Activated effector memory CD4-positive, alpha-beta T cell treated with anti-CD3 and anti-CD28 coated beads, Interleukin-2, amount 50 U/mL, for 16 hours (primary cell): ENCODE data around the gene ARHGEF7.

Experiments
- DNase-seq: peaks from one replicate; pipeline ENCODE4 v3.0.0-alpha.2; 2020

The ARHGEF7 gene

DNA sequence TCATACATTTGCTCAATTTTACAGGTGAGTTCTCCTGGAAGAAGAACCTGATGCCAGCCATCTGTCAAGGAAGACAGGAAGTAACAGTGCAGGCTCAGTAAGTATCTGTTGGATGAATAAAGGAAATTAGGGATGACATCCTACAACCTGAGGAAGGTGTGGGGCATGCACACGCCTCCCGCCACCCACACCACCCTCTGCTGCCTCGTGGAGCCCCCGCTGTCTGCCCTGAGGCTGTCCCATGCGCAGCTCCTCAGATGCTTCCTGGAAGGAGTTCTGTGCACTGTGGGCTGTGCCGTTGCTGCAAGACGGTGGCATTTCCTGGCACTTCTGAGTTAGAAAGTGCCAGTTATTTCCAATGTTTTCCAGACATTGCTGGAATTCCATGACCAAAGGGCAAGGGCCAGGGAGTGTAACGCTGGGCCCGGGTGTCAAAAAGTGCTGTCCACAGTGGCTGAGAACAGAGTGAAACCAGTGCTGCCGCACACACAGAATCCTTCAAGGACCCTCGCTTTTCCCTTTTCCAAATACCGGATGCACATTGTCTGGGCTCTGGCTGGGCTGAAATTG lies 201.1 kb downstream of the ARHGEF7 start:
- no peak for DNase-seq

DNA sequence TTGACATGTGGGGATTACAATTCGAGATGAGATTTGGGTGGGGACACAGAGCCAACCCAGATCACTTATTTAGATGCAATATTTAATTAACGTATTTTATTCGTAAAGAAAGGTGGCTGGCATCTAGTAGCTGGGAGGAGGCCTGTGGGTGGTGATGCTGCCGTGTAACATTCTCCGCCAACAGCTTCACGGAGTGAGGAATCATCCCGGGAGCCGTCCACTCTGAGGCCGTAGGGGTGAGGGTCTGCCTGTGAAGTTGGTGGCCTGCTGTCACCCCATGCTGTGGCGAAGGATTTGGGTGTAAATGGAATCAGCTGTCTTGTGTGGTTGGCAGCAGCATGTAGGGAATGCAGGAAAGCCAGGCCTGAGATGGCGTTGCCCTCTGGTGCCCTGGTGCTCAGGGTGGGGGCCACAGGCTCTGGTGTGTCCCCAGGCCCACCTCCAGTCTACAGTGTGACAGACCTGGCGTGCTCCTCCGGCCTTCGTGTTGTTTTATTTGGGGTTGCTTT lies 202.0 kb downstream of the ARHGEF7 start:
- peak; percentile 47 for DNase-seq

DNA sequence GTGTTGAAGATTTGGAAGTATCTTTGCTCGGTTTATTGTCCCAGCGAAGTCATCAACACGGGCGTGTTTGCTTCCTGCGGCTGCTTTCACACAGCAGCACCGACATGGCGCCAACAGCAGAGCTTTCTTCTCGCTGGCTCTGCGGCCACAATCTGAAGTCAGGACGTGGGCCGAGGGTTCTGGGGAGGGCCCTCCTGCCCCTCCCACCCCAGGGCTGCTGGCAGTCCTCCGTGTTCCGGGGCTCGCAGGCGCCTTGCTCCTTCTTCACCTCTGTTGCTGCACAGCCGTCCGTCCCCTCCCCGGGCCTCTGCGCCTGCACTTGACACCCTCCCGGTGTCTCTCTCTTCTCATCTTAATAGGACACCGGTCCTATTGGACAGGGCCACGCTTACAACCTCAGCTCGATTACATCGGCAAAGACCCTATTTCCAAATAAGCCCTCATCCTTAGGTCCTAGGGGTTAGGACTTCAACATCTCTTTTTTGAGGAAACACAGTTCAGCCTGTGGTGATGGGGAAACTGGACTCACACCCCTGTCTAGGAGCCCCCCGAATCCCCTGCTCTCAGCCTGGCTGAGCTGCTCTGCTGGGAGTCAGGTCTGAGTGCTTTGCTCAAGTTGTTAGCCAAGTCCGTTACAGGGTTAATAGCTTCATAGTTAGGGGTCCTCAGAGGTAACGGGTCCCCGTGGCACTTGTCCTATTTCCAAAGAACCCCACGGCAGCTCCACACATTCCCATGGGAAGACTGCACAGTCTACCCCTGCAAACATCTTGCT lies 202.6 kb downstream of the ARHGEF7 start:
- peak; percentile 57 for DNase-seq

DNA sequence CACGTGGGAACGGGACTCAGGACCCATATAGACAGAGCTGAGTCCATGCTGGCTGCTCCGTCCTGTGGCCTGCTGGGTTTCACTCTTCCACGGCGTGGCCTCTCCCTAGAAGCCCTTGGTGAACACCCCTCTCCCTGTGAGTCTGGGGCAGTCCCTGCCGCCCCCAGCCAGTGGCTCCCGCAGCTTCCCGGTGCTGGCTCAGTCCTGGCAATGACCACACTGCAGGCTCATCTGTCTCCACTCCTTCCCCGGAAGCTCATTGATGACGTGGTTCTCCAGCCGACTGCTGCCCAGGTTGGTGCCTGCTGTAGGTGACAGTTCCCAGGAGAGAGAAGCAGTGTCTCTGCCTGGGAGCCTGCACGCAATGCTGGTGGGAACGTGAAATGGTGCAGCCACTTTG lies 203.3 kb downstream of the ARHGEF7 start:
- no peak for DNase-seq

DNA sequence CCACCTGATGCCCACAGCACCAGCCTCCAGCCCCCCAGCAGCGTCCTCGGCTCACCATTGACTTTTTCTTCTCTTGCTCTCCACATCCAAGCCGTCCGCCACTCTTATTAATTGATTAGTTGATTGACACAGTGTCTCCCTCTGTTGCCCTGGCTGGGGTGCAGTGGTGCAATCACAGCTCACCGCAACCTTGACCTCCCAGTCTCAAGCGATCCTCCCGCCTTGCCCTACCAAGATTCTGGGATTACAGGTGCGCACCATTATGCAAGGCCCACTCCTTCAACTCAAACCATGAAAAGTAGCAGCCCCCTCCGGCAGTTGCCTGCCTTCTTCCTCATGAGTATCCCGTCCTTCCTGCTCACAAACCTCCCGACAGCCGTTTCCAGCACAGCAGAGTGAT lies 204.4 kb downstream of the ARHGEF7 start:
- no peak for DNase-seq

DNA sequence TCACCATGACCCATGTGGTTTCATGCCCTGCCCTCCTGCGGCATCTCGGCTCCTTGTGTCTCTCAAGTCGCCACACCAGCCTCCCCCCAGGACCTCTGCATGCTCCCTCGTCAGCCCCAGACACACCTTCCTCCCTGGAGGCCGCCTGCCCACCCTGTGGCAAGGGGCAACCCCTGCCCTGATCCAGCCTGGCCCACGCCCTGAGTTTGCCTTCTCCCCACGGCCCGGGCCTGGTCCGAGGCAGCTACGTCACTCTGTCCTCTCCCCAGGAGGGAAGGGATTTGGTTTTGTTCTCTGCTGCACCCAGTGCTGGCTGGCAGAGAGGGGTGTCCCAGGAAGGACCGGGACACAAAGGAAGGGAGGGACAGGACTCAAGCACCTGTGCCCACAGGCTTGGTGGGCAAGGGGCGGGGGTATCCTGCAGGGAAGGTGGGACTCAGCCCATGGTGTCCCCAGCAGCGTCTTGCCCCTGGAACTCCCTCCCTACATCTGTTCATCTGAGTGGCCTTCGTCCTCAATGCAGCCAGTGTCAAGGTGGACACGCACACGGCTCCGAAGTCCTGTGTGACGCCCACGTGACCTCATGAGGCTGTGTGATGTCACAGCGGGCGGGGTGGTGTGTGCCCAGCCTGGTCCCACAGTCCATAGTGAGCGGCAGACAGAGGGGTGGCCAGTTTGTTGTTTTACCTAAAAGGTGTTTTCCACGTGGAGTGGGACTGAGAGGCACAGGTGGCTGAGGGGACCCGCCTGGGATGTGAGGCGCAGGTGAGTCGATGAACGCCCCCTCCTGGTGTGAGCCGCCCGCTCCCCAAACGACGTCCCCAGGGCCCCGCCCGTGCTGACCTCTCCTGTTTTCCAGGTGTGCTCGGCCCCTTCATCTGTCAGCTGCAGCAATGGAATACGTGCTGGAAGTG lies 205.1 kb downstream of the ARHGEF7 start, which contains the start of gene TEX29:
Gene TEX29, plus strand, starts transcription at position 645 of the 914 bp plus-strand sequence. Its CDS starts 249 bp downstream, at position 894.
- DNase-seq, result peak; percentile 61

DNA sequence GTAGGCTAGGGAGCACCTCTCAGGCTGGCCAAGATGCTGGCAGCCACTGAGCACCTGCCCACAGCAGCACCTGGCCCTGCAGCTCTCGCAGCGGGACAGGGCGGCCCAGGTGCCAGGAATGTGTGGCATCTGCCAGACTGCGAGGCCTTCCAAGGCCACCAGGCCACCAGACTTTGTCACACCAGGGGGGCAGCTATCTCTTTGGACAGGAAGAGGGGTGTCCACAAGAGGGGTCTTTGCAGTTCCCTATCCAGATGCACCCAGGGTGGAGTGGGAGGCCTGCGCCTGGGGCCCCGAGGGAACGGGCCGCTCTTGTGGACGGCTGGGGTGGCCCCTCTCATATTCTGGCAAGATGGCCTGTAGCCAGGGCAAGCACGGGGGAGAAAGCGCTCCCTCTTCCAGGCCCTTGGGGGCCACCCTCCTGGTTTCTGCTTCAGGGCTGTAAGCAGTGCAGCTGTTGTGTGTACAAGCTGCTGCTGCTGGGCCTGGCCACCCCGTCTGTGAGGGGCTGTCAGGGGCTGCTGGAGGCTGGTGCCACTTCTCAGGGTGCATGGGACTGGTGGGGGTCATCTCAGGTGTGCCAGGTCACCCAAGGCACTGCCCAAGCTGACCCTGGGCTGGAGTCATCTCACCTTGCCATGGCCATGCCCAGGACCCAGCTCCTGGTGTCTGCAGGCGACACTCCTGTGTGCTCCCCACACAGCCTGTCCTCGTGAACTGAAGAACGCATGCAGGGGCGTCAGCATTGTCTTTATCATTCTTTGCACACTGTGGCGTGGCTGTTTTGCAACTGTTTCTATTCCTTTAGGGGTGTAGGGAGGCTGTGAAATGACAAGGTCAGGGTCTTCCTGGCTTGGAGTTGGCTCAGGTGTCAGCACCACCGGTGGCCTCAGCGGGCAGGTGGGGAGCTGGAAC lies 207.1 kb downstream of the ARHGEF7 start:
- peak; percentile 56 for DNase-seq

DNA sequence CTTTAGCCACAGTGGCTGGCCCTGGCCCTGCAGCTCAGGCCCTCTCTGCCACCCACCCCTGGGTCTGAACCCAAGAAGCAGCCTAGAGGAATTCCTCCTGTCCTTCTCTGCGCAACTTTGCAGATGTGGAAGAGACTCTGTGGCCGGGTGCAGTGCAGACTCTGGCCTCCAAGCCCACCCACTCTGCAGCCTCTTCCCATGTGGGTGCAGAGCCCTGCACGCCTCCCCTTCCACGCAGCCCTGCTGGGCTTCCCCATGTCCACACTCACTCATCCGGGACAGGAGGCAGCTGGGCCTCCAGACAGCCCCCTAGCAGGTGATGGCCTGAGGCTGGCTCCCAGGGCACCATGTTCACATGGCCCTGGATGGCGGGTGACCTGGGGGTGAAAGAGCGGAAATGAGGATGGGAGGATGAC lies 207.8 kb downstream of the ARHGEF7 start:
- DNase-seq, result peak; percentile 50

DNA sequence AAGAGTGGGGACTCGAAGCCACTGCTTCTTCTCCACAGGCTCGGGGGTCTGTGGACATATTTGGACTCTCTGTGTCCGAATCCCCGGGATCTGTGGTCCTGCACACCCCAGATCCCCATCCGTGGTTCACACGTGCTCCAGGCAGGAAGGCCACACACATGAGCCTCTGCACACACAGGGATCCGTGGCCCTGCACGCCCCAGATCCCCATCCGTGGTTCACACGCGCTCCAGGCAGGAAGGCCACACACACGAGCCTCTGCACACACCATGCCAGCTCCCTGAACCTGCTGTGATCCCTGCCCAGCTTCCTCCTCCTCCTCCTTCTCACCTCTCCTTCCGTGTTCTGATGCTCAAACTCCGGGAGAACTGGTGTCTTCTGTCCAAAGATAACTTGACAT lies 208.4 kb downstream of the ARHGEF7 start:
- DNase-seq, result peak; percentile 31

DNA sequence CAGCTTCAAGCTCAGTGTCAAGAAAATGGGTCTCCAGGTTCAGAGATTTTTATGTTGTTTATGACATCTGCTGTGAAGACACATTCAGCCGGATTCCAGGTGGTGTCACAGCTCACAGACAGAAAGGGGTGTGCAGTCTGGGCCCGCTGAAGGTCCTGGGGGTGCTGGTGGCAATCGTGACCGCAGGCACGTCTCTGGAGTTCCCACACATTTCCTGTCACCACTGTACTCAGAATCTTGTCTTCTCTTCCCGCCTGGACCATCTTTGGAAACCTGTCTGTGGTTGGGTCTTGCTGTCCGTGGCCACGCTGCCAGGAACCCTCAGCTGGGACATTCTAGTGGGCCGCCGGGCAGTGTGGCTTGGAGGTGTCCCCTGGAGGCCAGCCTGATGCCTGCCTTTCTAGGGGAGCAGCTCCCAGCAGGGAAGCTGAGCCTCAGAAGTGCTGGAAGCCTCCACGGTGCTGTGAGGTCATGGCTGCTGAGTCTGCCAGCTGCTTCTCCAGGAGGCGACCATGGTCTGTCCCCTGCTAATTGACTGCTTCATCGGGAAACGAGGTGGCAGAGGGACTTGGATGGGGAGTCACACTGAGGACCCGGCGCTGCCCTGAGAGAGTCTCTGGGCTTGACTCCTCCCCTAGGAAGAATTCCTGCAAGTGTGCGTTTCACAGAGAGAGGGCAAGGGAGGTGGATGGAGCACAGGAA lies 209.0 kb downstream of the ARHGEF7 start:
- peak; percentile 50 for DNase-seq

DNA sequence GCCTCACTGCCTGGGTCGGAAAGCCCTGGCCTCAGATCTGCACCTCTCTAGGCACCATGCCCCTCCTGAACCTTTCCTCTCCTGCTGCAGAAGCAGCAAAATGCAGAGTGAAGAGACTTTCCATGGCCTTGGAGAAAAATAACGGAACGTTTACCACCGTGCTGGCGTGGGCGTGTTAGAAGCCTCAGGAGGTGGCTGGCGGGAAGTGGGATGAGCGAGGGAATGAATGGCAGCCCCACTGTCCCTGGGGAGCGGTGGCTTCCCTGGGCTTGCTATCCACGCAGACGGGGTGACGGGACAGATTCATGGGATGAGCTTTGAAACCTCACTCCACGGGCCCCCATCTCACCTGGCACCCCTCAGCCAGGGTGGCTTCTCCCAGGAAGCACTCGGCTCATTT lies 209.6 kb downstream of the ARHGEF7 start:
- no peak for DNase-seq

DNA sequence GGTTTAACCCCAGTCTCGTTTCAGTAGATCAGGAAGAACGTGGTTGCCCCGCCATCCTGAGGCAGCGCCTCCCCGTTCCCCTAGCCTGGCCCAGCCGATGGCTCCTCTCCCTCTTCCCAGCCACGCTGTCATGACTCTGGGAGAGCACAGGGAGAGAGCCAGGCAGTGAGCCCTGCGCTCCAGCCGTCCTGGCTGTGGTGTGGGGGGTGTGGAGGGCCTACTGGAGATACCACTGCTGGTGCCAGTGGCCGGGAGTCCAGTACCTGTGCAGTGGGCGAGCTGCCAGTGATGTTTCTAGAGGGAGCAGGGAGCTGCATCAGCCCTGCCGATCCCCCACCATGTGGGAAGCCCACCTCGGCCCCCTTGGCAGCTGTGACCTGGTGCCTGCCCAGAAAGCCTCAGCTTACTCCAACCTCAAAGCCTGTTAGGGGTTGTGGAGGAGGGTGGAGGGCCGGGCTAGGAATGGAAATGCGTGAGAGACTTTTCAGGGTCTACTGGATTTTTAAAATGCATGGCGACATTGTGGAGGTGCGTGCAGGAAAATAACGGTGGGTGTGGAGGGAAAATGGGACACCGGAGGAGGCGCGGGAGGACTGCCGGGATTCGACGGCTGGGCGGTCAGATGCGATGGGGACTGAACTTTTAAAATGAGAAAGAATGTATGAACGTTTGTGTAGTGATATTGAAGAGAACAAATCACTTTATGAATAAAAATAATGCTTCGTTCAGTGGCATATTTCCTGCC lies 210.2 kb downstream of the ARHGEF7 start:
- DNase-seq, result peak; percentile 37

DNA sequence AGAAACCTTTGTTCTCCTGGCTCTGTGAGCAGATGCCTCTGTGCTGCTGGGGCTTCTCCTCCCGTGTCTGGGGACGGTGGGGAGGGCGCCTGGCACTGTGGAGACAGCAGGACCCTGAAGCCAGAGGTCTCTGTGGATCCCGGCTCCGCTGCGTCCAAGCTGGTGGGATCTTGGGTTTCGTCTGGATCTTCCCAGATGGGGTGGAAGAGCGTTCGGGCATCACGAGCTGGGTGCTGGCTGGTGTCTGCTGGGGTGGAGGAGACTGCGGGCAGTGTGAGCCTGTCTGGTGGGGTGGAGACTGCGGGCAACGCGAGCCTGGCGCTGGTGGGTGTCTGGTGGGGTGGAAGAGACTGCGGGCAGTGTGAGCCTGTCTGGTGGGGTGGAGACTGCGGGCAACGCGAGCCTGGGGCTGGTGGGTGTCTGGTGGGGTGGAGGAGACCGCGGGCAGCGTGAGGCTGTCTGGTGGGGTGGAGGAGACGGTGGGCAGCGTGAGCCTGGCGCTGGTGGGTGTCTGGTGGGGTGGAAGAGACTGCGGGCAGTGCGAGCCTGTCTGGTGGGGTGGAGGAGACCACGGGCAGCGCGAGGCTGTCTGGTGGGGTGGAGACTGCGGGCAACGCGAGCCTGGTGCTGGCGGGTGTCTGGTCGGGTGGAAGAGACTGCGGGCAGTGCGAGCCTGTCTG lies 211.0 kb downstream of the ARHGEF7 start:
- peak; percentile 31 for DNase-seq

DNA sequence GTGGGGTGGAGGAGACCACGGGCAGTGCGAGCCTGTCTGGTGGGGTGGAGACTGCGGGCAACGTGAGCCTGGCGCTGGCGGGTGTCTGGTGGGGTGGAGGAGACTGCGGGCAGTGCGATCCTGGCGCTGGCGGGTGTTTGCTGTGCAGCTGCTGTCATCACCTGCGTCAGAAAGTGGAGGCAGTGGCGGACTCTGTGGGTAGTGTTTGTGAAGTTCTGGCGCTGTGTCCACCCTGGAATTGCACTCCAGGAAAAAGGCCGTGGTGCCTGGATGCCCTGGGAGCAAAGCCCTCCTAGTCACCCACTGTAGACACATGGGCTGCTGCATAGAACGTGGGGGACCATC lies 211.5 kb downstream of the ARHGEF7 start:
- no peak for DNase-seq

DNA sequence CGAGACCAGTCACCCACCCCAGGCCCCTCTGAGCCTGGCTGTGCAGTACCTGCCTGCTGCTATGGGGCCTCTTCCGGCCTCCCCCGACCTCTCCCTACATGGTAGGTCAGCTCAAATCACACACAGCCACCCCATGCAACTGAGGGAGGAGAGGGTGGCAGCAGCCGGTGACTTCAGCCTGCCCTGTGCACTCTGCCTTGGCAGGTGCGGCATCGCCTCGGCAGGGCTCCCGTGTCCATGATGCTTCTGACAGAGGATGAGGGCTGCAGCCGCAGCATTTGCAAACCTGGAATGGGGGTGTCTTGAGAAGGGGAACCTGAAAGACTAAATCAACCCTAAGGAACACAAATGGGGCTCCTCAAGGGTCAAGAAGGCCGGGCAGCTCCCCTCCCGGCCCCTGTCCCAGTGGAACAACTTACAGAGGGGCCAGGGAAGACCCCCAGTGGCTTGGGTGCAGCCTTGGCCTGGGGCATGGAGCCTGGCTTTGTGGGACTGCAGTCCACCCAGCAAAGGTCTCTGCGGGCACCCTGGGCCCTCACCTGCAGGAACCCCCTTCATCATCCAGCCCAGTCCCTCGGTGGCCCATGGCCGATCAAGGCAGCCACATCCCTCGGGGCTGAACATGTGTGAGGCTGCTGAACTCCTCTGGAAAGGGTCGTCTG lies 212.0 kb downstream of the ARHGEF7 start:
- DNase-seq, result peak; percentile 50

DNA sequence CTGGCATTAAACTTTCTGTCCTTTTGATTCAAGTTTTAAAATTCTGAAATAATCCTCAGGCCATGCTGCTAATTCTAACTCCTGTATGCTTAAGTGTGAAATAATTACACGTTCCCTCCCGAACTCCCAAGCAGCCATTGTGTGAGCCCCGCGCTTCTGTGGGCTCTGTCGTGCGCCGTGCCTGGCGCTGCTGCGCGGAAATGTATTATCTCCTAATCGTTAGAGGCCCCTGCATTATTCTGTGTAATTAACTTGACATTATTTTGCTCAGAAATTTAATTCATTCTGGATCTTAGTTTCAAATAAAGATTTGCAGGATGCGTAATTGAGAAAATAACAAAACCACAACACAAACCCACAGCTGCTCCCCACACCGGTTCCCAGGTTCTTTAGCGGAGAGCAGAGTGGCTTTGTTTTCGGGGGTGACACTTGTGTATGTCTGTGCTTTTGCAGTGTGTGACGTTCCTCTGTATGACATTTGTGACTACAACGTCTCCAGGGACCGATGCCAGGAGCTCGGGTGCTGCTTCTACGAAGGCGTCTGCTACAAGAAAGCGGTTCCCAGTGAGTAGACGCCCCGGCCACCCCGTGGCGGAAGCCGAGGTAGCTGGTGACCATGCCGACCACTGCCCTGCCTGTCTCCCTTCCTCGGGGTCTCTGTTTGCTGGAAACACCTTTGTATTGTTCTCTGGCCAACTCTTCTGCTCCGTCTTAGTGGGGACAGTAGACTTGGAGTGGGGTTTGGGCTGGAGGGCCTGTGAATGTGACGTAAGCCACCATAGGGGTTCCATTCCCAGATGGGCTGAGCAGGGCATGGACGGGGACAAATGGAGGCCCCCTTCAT lies 212.8 kb downstream of the ARHGEF7 start:
- DNase-seq, result peak; percentile 47

DNA sequence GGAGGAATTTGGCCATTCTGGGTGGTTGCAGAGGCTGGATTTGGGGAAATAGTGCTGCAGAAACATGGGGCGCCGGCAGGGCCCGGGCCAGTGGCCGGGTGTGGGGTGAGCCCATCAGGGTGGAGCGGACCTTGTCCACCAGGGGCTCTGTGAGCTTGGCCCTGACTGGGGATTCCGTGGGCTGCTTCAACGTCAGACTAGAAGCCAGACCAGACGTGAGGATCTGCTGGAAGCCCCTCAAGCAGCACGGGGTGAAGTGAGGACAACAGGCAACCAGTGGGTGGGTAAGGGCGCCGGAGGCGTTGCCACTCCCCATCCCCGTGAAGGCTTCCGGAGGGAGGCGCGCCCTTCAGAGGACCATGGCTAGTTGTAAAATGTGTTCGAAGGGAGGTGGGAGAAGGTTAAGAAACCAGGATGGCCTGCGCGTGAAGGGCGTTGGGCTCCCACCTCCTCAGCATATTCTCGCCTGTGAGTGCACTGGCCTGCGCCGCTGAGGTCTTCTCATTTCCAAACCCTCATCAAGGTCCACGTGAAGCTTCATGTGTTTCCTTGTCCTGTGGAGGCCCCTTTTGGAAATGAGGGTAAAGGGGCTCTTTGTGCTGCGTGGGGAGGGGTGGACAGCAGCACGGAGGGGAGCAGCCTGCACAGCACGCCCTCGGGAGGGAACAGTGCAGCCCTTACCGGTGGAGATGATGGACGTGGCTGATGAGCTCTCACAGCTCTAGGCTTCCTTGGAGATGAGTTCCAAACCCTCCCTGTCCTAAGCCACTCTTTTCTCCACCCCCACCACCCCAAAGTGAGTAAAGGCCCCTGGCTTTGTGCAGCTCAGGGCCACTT lies 213.7 kb downstream of the ARHGEF7 start:
- no peak for DNase-seq

DNA sequence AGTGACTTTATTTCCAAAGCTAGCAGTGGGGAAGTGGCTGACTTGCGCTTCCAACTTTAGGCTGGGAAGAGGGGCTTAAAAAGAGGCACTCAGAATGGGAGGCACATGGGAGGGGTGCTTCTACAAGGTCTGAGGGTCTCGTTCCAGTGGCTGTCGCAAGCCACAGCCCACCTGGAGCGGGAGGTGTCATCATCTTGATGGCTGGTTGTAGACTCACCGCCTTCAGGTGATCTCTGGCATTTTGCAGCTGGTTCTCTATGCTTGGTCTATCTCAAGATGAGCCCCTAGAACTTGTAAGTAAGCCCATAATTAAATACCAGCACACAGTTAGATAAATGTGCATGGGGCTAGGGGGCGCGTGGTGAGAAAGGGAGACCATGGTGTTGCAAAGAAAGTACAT lies 214.5 kb downstream of the ARHGEF7 start:
- no peak for DNase-seq
